DND-41 (cell line): ENCODE measurements around the gene MAP6.

Experiments used
- EZH2 ChIP-seq: IDR thresholded peaks from 3 replicates; pipeline ENCODE4 v1.6.1; 2012; ENCODE audit warnings: borderline replicate concordance, low read depth, mild to moderate bottlenecking, moderate library complexity, low read length, inconsistent platforms; ENCODE audit not compliant: severe bottlenecking
- TF ChIP-seq, protein P1 (sequence below): IDR thresholded peaks from 2 replicates; pipeline ENCODE4 v1.5.1; 2012; ENCODE audit warnings: borderline replicate concordance, low read length, moderate library complexity, mild to moderate bottlenecking; ENCODE audit not compliant: poor library complexity, severe bottlenecking; ENCODE audit errors: extremely low read depth

DNA sequence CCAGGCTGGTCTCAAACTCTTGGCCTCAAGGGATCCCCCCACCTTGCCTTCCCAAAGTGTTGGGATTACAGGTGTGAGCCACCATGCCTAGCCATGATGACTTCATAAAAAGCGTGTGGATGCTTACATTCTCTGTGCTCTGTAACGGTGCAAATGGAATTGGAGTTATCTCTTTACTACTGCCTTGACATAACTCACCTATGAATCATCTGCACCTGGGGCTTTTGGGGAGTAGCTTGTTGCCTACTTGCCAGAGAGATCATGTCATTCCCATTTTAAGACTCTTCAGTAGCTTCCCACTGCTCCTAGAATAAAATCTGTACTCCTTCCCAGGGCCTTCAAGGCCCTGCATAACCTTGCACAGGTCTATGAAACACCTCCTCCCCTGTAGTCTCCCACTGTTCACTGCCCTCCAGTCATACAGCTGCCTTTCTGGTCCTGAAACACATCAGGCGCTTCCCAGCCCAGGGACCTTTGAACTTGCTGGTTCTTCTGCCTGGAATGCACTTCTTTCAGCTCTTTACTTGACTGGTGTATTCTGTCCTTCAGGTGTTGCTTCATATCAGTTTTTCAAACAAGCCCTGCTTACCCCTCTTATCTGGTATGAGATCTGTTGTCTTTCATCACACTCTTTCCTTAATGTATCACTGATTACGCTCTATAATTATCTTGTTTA lies 29.2 kb upstream of the MAP6 start:
- TF ChIP-seq, protein P1, sequence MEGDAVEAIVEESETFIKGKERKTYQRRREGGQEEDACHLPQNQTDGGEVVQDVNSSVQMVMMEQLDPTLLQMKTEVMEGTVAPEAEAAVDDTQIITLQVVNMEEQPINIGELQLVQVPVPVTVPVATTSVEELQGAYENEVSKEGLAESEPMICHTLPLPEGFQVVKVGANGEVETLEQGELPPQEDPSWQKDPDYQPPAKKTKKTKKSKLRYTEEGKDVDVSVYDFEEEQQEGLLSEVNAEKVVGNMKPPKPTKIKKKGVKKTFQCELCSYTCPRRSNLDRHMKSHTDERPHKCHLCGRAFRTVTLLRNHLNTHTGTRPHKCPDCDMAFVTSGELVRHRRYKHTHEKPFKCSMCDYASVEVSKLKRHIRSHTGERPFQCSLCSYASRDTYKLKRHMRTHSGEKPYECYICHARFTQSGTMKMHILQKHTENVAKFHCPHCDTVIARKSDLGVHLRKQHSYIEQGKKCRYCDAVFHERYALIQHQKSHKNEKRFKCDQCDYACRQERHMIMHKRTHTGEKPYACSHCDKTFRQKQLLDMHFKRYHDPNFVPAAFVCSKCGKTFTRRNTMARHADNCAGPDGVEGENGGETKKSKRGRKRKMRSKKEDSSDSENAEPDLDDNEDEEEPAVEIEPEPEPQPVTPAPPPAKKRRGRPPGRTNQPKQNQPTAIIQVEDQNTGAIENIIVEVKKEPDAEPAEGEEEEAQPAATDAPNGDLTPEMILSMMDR = no peak
- no peak for TF ChIP-seq EZH2
